NB4 (cell line): ENCODE data around the gene RNU6-1.

Source experiments
- DNase-seq: peaks from one replicate; pipeline ENCODE4 v3.0.0; 2010; ENCODE audit warnings: low read depth
- H3K4me3 ChIP-seq: one replicate; pipeline ENCODE4 v1.5.1; 2011; ENCODE audit warnings: mild to moderate bottlenecking, low read depth, low read length, moderate library complexity
- MAX ChIP-seq: IDR thresholded peaks from 2 replicates; pipeline ENCODE4 v1.6.1; 2011; ENCODE audit warnings: low read depth, low read length
- MYC ChIP-seq: IDR thresholded peaks from 2 replicates; pipeline ENCODE4 v1.6.1; 2011; ENCODE audit warnings: low read depth, low read length
- POLR2A ChIP-seq: IDR thresholded peaks from 2 replicates; pipeline ENCODE4 v1.6.1; 2011; ENCODE audit warnings: mild to moderate bottlenecking; ENCODE audit not compliant: insufficient read length; ENCODE audit errors: extremely low read depth
- TF ChIP-seq, protein P1 (sequence below): IDR thresholded peaks from one replicate; pipeline ENCODE4 v1.5.1; 2012; ENCODE audit warnings: low read depth, low read length

Gene RNU6-1

DNA sequence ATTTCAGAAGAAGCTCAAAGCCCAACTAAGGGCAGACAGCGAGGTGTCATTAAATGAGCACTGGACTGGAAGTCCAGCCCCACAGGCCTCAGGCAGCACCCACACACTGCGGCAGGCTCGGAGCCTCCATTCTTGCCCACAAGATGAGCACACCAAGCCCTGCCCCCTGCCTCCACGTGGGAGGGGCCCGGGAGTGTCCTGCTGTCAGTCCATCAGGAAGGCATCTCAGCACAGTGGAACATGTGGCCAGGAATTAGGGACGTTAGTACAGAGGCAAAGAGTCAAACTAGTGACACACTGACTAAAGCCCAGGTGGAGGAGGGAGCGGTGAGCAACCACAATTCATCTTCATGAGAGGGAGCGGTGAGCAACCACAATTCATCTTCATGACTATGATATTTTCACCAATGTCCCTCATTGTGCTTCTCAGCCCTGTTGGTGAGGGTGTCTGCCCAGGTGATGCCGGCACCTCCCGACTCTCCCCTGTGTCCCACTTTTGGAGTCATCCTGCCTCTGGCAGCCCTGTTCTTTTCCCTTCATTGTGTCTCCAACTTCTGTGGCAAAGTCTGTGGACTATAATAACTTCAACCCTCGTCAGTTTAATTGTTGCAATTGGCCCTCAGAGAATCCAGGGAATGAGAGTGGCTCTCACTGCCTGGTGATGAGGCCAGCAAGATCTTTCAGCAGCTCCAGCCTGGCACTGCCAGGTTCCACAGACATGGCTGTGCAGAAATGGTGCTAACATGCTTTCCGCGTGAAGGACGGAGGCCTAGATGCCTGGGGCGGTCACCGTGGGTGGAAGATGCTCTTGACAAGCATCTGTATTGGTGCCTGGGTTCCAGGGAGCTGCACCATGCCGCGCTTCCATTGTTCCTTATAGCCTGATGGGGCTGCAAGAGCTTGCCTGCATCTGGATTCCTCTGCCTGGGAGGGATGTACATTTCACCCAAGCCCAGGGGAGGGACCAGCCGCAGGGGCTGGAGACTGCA lies 37.6 kb downstream of the RNU6-1 start:
- H3K4me3 ChIP-seq: no peak overlapping the region
- TF ChIP-seq MYC (no peak), MAX (no peak), POLR2A (no peak)
- TF ChIP-seq, protein P1, sequence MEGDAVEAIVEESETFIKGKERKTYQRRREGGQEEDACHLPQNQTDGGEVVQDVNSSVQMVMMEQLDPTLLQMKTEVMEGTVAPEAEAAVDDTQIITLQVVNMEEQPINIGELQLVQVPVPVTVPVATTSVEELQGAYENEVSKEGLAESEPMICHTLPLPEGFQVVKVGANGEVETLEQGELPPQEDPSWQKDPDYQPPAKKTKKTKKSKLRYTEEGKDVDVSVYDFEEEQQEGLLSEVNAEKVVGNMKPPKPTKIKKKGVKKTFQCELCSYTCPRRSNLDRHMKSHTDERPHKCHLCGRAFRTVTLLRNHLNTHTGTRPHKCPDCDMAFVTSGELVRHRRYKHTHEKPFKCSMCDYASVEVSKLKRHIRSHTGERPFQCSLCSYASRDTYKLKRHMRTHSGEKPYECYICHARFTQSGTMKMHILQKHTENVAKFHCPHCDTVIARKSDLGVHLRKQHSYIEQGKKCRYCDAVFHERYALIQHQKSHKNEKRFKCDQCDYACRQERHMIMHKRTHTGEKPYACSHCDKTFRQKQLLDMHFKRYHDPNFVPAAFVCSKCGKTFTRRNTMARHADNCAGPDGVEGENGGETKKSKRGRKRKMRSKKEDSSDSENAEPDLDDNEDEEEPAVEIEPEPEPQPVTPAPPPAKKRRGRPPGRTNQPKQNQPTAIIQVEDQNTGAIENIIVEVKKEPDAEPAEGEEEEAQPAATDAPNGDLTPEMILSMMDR: no peak
- no peak for DNase-seq

GRCh38 chr15:67801142-67801541 lies 38.7 kb downstream of the RNU6-1 start:
- TF ChIP-seq MAX (no peak), POLR2A (no peak), MYC (no peak)
- TF ChIP-seq, protein P1: no peak
- H3K4me3 ChIP-seq: no peak overlapping the region
- DNase-seq: no peak

- no peak overlapping the region for H3K4me3 ChIP-seq
- TF ChIP-seq, protein P1: no peak
- no peak for TF ChIP-seq MYC
- TF ChIP-seq POLR2A: no peak
- no peak for TF ChIP-seq MAX
- no peak for DNase-seq
These were observed 40.0 kb downstream of the RNU6-1 start for GRCh38 chr15:67799801-67800205.

GRCh38 chr15:67796196-67797127 lies 43.4 kb downstream of the RNU6-1 start:
- DNase-seq: no peak
- H3K4me3 ChIP-seq: no peak overlapping the region
- TF ChIP-seq POLR2A (no peak), MYC (no peak), MAX (no peak)
- TF ChIP-seq, protein P1: no peak

- no peak overlapping the region for H3K4me3 ChIP-seq
- no peak for DNase-seq
- TF ChIP-seq POLR2A (no peak), MYC (no peak), MAX (no peak)
- TF ChIP-seq, protein P1: no peak
These were observed 44.8 kb downstream of the RNU6-1 start for GRCh38 chr15:67794832-67795574.
